Stimulated activated CD8-positive, alpha-beta memory T cell treated with anti-CD3 and anti-CD28 coated beads, Interleukin-4, amount 100 ng/mL, for 24 hours (primary cell): ENCODE data around the gene LGI2.
"Not testable (repeated sequence)": the region's sequence is repeated elsewhere in the genome, so short reads cannot be mapped to it uniquely, and the experiment has no call there.

Experiments used
- DNase-seq: peaks from one replicate; pipeline ENCODE4 v3.0.0-alpha.2; 2020; ENCODE audit warnings: low read depth

Gene LGI2

GRCh38 chr4:25030277-25031076, at the start of gene LGI2:
Gene LGI2, minus strand, starts transcription at chr4:25030946. Its CDS starts 253 bp downstream, at chr4:25030693.
- DNase-seq = no peak

DNA sequence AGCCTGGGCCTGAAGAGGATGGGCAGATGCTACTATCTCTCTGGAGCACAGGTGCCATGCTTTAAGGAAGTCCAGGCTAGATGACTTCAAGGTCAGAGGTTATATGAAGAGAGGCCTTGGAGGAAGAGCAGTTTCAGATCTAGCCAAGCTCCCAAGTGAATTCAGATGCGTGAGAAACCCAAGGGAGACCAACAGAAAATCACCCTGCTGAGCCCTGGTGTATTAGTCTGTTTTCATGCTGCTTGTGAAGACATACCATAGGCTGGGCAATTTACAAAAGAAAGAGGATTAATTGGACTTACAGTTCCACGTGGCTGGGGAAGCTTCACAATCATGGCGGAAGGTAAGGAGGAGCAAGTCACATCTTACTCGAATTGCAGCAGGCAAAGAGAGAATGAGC, 47.8 kb upstream of the LGI2 start:
- no peak for DNase-seq

DNA sequence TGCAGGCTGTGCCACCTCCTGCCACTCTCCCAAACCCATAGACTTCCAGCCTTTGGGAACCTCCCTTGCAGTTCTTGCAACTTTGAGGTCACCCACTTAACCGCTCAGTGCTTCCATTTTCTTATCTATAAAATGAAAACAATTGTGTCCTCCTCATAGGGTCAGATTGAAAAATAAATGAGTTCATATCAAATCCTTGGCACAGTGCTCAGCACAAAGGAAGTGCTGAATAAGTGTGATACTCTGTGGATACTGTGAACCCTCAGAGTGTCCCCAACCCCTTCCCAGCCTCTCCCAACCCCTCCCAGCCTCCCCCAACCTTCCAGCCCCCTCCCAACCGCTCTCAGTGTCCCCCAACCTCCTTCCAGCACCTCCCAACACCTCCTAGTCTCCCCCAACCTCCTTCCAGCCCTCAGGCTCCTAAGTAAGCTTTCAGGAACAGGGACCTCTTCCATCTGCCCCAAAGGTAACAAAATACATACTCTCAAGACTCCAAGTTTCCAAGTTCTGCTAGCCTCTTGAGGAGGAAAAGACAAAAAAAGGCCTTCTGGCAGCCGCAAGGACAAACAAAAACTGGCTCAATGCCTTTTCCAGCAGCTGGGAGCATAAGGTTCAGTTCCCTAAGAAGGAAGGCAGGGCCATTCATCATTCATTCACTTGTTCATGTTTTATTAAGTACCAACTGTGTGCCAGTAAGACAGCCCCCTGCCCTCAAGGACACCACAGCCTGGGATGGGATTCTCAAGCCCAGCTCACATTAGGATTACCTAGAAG, 46.1 kb upstream of the LGI2 start:
- DNase-seq = no peak

GRCh38 chr4:25075851-25076250, 45.1 kb upstream of the LGI2 start:
- no peak for DNase-seq

- DNase-seq = no peak
These were observed 44.4 kb upstream of the LGI2 start for GRCh38 chr4:25075129-25075528.

GRCh38 chr4:25070545-25070944, 39.8 kb upstream of the LGI2 start:
- DNase-seq = no peak

- DNase-seq = no peak
These were observed 38.3 kb upstream of the LGI2 start for GRCh38 chr4:25069014-25069413.

- no peak for DNase-seq
These were observed 37.6 kb upstream of the LGI2 start for GRCh38 chr4:25068386-25068785.

DNA sequence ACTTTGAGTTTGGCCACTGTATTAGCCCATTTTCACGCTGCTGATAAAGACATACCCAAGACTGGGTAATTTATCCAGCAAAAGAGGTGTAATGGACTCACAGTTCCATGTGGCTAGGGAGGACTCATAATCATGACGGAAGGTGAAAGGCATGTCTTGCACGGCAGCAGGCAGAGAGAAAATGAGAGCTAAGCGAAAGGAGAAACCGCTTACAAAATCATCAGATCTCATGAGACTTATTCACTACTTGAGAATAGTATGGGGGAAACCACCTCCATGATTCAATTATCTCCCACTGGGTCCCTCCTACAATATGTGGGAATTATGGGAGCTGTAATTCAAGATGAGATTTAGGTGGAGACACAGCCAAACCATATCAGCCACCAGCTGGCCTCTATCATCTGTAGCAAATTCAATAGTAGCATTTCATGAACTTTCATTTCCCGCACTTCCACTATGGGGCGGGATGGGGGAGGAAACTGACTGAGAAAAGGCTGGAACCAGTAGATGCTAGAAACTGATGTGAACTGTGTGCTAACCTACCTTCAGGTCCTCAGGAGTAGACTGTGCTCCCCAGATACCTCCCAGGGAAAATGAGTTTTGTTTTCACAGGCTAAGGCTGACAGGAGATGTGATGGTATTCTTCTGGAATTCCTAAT, 35.3 kb upstream of the LGI2 start:
- DNase-seq = no peak

DNA sequence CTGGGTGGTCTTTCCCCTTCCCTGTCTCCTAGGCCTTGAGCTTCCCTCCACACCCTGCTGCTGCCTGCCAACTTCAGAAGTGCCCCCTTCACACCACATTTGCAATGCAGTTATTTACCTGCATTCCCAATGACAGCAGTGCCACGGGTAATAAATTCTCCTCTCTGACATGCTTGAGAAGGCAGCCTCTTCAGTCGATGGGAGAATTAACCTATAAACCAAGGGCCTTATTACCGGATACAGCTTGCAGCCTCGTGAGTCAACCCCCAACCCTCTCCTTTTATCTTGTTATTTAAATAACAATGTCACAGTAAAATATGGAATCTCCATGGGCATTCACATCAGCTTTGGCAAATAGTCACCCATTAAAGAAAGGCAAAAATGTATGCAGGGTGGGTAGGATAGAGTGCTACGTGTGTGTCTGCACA, 34.7 kb upstream of the LGI2 start:
- no peak for DNase-seq

DNA sequence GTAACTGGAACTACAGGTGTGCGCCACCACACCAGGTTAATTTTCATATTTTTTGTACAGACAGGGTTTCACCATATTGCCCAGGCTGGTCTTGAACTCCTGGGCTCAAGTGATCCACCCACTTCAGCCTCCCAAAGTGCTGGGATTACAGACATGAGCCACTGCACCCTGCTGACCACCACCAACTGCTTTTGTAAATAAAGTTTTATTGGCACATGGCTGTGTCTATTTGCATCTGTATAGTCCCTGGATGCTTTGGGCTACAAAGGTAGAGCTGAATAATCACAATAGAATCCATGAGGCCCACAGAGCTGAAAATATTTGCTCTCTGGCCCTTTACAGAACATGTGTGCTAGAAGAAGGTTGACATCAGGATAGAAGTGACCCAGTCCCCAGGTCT, 33.7 kb upstream of the LGI2 start:
- DNase-seq = not testable (repeated sequence)

DNA sequence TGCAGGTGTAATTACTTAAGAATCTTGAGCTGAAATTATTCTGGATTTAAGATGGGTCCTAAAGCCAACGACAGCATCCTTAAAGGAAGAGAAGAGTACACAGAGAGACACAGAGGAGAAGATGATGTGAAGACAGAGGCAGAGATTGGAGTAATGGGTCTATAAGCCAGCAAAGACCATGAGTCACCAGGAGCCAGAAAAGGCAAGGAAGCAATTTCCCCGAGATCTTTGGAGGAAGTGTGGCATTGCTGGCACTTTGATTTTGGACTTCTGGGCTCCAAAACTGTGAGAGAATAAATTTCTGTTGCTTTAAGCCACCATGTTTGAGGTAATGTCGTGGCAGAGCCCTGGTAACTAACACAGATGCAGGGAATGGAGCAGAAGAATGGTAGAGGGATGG, 32.4 kb upstream of the LGI2 start:
- DNase-seq = no peak

GRCh38 chr4:25062098-25062497, 31.4 kb upstream of the LGI2 start:
- DNase-seq = no peak

- DNase-seq = no peak
These were observed 30.9 kb upstream of the LGI2 start for GRCh38 chr4:25061602-25062001.

DNA sequence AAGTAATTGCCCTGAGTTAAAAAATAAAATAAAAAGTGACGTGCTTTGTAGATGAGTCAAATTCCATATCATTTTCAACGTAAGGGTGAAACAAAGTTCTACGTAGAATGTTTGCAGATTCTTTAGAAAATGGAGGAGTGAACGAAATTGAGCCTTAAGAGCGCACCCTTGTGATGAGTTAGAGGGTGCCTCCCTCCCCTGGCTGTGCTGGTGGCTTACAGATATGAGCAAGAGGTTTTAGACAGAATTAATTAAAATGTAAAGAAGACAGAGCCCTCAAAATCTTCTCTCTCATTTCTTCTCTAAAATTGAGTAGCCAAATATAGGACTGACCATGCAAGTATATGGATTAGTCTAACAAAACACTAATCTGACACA, 30.2 kb upstream of the LGI2 start:
- no peak for DNase-seq

DNA sequence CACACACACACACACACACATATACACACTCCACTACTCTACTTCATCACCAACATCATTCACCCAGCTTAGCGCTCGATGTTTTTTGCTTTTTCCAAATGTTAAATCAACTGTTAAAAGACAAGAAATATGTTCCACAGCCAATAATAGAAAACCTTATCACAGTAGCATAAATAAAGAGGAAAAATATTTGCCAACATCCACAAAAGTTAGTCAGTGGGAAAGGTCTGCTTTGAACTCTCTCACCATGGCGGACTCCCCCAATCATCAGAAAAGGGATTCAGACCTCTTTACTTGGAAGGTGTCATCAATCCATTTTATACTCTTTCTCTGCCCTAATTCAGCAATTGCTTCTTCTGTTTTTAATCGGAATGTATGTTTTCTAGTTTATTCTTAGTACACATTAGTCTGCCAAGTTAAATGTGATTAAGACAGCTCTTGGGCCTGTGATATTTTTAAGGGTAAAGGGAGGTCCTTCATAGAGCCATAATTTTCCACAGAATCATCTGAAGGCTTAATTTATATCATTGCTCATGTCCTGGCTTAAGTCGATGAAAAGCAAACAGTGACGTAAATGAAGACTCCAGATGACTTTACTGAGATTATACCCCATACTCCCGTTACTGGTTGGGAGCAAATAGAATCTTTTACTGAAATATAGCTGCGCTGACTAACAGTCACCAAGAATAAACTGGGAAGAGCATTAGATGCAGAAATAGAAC, 29.7 kb upstream of the LGI2 start:
- no peak for DNase-seq

DNA sequence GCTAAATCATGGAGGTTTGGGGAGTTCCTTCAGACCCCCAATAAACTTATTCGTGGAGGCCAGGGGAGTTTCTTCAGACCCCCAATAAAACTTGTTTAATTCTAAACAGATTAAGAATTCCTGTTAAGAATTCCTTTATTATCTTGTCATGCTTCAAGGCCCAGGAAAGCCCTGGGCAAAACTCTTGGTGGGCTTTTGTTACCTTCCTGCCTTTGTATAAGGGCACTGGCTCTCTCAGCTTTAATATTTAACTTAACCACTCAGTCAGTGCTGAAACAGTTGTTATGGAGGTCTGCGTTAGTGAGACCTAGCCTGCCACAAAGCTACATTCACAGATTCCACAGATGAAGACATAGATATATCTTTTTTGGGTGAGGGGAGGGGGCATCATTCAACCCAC, 29.0 kb upstream of the LGI2 start:
- DNase-seq = no peak

GRCh38 chr4:25058796-25059195, 28.1 kb upstream of the LGI2 start:
- DNase-seq = no peak

GRCh38 chr4:25057299-25057698, 26.6 kb upstream of the LGI2 start:
- no peak for DNase-seq

- DNase-seq = not testable (repeated sequence)
These were observed 21.3 kb upstream of the LGI2 start for GRCh38 chr4:25052037-25052436.

GRCh38 chr4:25051534-25051933, 20.8 kb upstream of the LGI2 start:
- DNase-seq = no peak

GRCh38 chr4:25050370-25051078, 19.8 kb upstream of the LGI2 start:
- DNase-seq = no peak
